ENCODE results near the gene VEGFC. TPM values are rescaled to one million over a fixed set of nuclear protein-coding genes. Genes with fewer than 3 reads are reported as not detected.

VEGFC gene
- total RNA-seq, 1 donor from 2014 or later, result 20.3 TPM

DNA sequence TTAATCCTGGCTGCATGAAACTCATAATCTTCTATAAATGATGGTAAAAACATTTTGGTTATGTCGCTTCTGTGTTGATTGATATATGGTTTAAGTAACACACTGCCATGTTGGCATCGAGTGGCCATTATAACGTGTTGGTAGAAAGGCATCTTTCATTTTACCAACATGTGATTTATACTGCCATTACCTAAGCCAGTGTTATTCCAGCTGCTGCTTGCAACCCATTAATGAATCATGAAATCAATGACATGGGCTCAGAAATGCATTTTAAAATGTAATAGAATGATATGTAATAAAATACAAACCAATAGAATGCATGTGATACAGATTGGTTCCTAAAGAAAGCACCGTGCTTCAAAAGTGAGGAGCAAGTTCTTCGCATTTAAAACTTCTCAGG lies 102.0 kb downstream of the VEGFC start:
- Mint-ChIP-seq H3K4me3 (ENCODE audit: unreplicated experiment) (no peak overlapping the region), H3K36me3 (ENCODE audit: low read depth, unreplicated experiment) (peaks cover 7% of the 10 kb centered on the region), H3K27me3 (ENCODE audit: low read depth, unreplicated experiment) (no peaks in the 10 kb centered on the region), H3K27ac (ENCODE audit: unreplicated experiment) (no peak overlapping the region), H3K9me3 (ENCODE audit: unreplicated experiment) (no peaks in the 10 kb centered on the region), H3K4me1 (ENCODE audit: low read depth, unreplicated experiment) (no peaks in the 10 kb centered on the region)
- H3K9me3 ChIP-seq (ENCODE audit: insufficient read depth, low read depth, low read length), result no peaks in the 10 kb centered on the region
- DNase-seq (ENCODE audit: low read depth) (no peak), FAIRE-seq (no peak)
- H3K27ac ChIP-seq (ENCODE audit: low read depth, low read length), result no peak overlapping the region
- no peak overlapping the region for H2AFZ ChIP-seq (ENCODE audit: low read depth, low read length)
- no peak overlapping the region for H3K4me2 ChIP-seq (ENCODE audit: low read length)
- H3K4me3 ChIP-seq (ENCODE audit: insufficient read depth, low read depth, low read length), result no peak overlapping the region
- TF ChIP-seq EZH2 (IDR thresholded peaks at IDR 0.05; ENCODE audit: insufficient read depth, low read length), result no peak
- TF ChIP-seq, protein P1, sequence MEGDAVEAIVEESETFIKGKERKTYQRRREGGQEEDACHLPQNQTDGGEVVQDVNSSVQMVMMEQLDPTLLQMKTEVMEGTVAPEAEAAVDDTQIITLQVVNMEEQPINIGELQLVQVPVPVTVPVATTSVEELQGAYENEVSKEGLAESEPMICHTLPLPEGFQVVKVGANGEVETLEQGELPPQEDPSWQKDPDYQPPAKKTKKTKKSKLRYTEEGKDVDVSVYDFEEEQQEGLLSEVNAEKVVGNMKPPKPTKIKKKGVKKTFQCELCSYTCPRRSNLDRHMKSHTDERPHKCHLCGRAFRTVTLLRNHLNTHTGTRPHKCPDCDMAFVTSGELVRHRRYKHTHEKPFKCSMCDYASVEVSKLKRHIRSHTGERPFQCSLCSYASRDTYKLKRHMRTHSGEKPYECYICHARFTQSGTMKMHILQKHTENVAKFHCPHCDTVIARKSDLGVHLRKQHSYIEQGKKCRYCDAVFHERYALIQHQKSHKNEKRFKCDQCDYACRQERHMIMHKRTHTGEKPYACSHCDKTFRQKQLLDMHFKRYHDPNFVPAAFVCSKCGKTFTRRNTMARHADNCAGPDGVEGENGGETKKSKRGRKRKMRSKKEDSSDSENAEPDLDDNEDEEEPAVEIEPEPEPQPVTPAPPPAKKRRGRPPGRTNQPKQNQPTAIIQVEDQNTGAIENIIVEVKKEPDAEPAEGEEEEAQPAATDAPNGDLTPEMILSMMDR (IDR thresholded peaks at IDR 0.05; ENCODE audit: insufficient read depth, low read depth, low read length), result no peak
- no peaks in the 10 kb centered on the region for H3K4me1 ChIP-seq (ENCODE audit: insufficient read depth, low read length)
- no peaks in the 10 kb centered on the region for H4K20me1 ChIP-seq (ENCODE audit: insufficient read depth, low read length)
- no peaks in the 10 kb centered on the region for H3K79me2 ChIP-seq (ENCODE audit: insufficient read depth, low read length)
- H3K9ac ChIP-seq (ENCODE audit: low read length), result no peak overlapping the region
- no peaks in the 10 kb centered on the region for H3K27me3 ChIP-seq (ENCODE audit: insufficient read depth, low read length)
- peaks cover 29% of the 10 kb centered on the region for H3K36me3 ChIP-seq (ENCODE audit: insufficient read depth, low read length)

- no peak overlapping the region for H3K9ac ChIP-seq (ENCODE audit: low read length)
- peaks cover 17% of the 10 kb centered on the region for H3K36me3 ChIP-seq (ENCODE audit: insufficient read depth, low read length)
- no peaks in the 10 kb centered on the region for H3K4me1 ChIP-seq (ENCODE audit: insufficient read depth, low read length)
- H3K27ac ChIP-seq (ENCODE audit: low read depth, low read length), result no peak overlapping the region
- Mint-ChIP-seq H3K27me3 (ENCODE audit: low read depth, unreplicated experiment) (no peaks in the 10 kb centered on the region), H3K4me1 (ENCODE audit: low read depth, unreplicated experiment) (no peaks in the 10 kb centered on the region), H3K4me3 (ENCODE audit: unreplicated experiment) (no peak overlapping the region), H3K27ac (ENCODE audit: unreplicated experiment) (no peak overlapping the region), H3K9me3 (ENCODE audit: unreplicated experiment) (no peaks in the 10 kb centered on the region), H3K36me3 (ENCODE audit: low read depth, unreplicated experiment) (peaks cover 9% of the 10 kb centered on the region)
- no peak for FAIRE-seq
- H3K4me2 ChIP-seq (ENCODE audit: low read length), result no peak overlapping the region
- TF ChIP-seq, protein P1 (IDR thresholded peaks at IDR 0.05; ENCODE audit: insufficient read depth, low read depth, low read length), result no peak
- no peak for TF ChIP-seq EZH2 (IDR thresholded peaks at IDR 0.05; ENCODE audit: insufficient read depth, low read length)
- no peaks in the 10 kb centered on the region for H3K79me2 ChIP-seq (ENCODE audit: insufficient read depth, low read length)
- H3K4me3 ChIP-seq (ENCODE audit: insufficient read depth, low read depth, low read length), result no peak overlapping the region
- H3K27me3 ChIP-seq (ENCODE audit: insufficient read depth, low read length), result no peaks in the 10 kb centered on the region
- no peak overlapping the region for H2AFZ ChIP-seq (ENCODE audit: low read depth, low read length)
- DNase-seq (ENCODE audit: low read depth), result no peak
- no peaks in the 10 kb centered on the region for H3K9me3 ChIP-seq (ENCODE audit: insufficient read depth, low read depth, low read length)
- H4K20me1 ChIP-seq (ENCODE audit: insufficient read depth, low read length), result no peaks in the 10 kb centered on the region
Observed at GRCh38 chr4:176680668-176681180, 112.0 kb downstream of the VEGFC start.

- H3K4me1 Mint-ChIP-seq (ENCODE audit: low read depth, unreplicated experiment), result no peaks in the 10 kb centered on the region
- Histone ChIP-seq H3K9me3 (ENCODE audit: insufficient read depth, low read depth, low read length) (no peaks in the 10 kb centered on the region), H3K4me3 (ENCODE audit: insufficient read depth, low read depth, low read length) (no peak overlapping the region), H3K9ac (ENCODE audit: low read length) (no peak overlapping the region), H3K4me1 (ENCODE audit: insufficient read depth, low read length) (no peaks in the 10 kb centered on the region), H4K20me1 (ENCODE audit: insufficient read depth, low read length) (no peaks in the 10 kb centered on the region), H3K36me3 (ENCODE audit: insufficient read depth, low read length) (peaks cover 13% of the 10 kb centered on the region), H3K27me3 (ENCODE audit: insufficient read depth, low read length) (no peaks in the 10 kb centered on the region), H3K27ac (ENCODE audit: low read depth, low read length) (no peak overlapping the region), H3K79me2 (ENCODE audit: insufficient read depth, low read length) (no peaks in the 10 kb centered on the region), H3K4me2 (ENCODE audit: low read length) (no peak overlapping the region), H2AFZ (ENCODE audit: low read depth, low read length) (no peak overlapping the region)
- DNase-seq (ENCODE audit: low read depth) (no peak), FAIRE-seq (no peak)
- TF ChIP-seq, protein P1 (IDR thresholded peaks at IDR 0.05; ENCODE audit: insufficient read depth, low read depth, low read length), result no peak
- no peak for TF ChIP-seq EZH2 (IDR thresholded peaks at IDR 0.05; ENCODE audit: insufficient read depth, low read length)
- no peak overlapping the region for H3K27ac Mint-ChIP-seq (ENCODE audit: unreplicated experiment)
- peaks cover 5% of the 10 kb centered on the region for H3K36me3 Mint-ChIP-seq (ENCODE audit: low read depth, unreplicated experiment)
- no peaks in the 10 kb centered on the region for H3K27me3 Mint-ChIP-seq (ENCODE audit: low read depth, unreplicated experiment)
- no peaks in the 10 kb centered on the region for H3K9me3 Mint-ChIP-seq (ENCODE audit: unreplicated experiment)
- H3K4me3 Mint-ChIP-seq (ENCODE audit: unreplicated experiment), result no peak overlapping the region
Observed at GRCh38 chr4:176676901-176677300, 115.8 kb downstream of the VEGFC start.
